22Rv1 (cell line): ENCODE measurements around the gene PLCXD3.

ENCODE experiments used
- H3K27ac ChIP-seq: fragments of 450-650 bp; 2 replicates; pipeline ENCODE4 v1.5.1; 2017
- ZFX ChIP-seq: fragments of 450-650 bp; IDR thresholded peaks from 2 replicates; pipeline ENCODE4 v1.6.1; 2017; ENCODE audit warnings: antibody characterized with exemption, borderline replicate concordance
- TF ChIP-seq, protein P1 (sequence below): fragments of 450-650 bp; IDR thresholded peaks from 2 replicates; pipeline ENCODE4 v1.5.1; 2017; ENCODE audit warnings: mild to moderate bottlenecking

Gene PLCXD3

DNA sequence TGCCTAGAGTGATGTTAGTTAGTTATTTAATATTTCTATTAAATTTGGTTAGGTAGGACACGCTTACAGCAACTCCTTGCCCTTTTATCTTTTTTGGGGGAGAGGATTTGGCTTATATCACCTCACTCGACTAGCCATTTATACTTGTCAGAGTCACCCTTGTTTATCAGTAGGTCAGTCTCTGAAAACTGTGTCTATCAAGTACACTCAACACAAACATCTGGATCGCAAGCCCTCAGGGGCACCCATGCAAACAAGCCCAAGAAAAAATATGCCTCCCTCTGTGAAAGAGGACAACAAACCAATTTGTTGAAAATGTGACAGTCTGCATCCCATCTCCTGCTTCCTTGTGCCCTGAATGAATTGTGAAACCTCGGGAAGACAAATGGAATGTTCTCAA lies 139.9 kb downstream of the PLCXD3 start:
- TF ChIP-seq, protein P1, sequence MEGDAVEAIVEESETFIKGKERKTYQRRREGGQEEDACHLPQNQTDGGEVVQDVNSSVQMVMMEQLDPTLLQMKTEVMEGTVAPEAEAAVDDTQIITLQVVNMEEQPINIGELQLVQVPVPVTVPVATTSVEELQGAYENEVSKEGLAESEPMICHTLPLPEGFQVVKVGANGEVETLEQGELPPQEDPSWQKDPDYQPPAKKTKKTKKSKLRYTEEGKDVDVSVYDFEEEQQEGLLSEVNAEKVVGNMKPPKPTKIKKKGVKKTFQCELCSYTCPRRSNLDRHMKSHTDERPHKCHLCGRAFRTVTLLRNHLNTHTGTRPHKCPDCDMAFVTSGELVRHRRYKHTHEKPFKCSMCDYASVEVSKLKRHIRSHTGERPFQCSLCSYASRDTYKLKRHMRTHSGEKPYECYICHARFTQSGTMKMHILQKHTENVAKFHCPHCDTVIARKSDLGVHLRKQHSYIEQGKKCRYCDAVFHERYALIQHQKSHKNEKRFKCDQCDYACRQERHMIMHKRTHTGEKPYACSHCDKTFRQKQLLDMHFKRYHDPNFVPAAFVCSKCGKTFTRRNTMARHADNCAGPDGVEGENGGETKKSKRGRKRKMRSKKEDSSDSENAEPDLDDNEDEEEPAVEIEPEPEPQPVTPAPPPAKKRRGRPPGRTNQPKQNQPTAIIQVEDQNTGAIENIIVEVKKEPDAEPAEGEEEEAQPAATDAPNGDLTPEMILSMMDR: no peak
- TF ChIP-seq ZFX: no peak
- no peak overlapping the region for H3K27ac ChIP-seq

DNA sequence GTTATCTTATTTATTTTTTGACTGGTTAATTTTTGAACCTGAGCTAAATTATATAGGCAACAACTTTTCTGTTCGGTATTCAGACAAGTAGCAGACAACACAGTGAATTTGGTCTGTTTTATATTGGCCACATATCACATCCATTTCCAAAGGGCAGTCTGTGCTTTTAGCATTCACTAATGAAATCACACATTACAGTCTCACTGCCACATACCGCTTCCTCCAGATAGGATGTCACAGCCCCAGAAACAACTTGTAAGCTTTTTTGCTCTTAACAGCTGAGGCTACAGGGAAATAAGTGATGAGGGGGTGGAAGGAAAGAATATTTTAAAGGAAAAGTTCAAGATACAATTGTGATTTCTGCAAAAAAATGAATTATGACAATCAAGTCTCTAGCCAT lies 140.6 kb downstream of the PLCXD3 start:
- H3K27ac ChIP-seq: no peak overlapping the region
- TF ChIP-seq, protein P1: no peak
- no peak for TF ChIP-seq ZFX

DNA sequence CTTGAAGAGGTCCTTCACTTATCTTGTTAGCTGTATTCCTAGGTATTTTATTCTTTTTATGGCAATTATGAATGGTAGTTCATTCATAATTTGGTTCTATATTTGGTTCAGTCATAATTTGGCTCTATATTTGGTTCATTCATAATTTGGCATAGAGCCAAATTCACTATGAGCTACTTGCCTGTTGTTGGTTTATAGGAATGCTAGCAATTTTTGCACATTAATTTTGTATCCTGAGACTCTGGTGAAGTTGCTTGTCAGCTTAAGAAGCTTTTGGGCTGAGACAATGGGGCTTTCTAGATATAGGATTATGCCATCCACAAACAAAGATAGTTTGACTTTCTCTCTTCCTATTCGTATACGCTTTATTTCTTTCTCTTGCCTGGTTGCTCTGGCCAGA lies 142.2 kb downstream of the PLCXD3 start:
- H3K27ac ChIP-seq: no peak overlapping the region
- TF ChIP-seq, protein P1: no peak

DNA sequence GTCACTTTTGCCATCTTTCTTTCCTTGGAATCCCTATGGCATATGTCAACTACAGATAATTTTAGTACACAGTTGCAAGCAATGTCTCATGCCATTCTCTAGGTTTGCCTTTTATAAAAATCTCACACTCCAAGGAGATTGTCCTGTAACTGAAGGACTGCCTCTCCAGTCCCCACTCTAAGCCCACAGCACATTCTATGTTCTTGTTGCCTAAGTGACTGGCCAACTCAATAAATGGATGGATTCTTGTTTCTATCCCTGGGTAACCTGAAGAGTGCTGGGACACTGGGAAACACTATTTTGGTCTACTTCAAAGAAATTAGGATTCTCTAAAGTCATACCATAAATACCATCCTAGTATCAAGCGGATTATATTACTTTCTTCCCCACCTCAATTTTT lies 145.0 kb downstream of the PLCXD3 start:
- TF ChIP-seq ZFX: no peak
- TF ChIP-seq, protein P1: no peak
- no peak overlapping the region for H3K27ac ChIP-seq

DNA sequence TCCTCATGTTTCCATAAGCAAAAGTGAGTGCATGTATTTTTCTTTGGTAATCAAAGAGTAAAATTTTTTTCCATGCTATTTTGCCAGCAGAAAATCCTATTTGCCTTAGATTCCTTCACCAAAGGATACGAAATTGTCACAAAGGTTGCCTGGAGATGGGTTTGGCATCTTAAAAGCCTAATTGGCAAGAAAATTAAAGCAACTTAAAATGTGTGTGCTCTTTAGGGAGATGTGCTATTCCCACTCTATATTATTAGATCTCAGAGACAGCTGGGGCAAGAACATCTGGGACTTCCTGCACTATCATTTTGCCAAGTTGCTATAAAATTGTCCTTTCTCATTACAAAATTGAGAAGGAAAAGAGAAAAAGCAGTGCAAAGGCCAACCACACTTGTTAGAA lies 146.1 kb downstream of the PLCXD3 start:
- no peak overlapping the region for H3K27ac ChIP-seq
- no peak for TF ChIP-seq ZFX
- TF ChIP-seq, protein P1: no peak

DNA sequence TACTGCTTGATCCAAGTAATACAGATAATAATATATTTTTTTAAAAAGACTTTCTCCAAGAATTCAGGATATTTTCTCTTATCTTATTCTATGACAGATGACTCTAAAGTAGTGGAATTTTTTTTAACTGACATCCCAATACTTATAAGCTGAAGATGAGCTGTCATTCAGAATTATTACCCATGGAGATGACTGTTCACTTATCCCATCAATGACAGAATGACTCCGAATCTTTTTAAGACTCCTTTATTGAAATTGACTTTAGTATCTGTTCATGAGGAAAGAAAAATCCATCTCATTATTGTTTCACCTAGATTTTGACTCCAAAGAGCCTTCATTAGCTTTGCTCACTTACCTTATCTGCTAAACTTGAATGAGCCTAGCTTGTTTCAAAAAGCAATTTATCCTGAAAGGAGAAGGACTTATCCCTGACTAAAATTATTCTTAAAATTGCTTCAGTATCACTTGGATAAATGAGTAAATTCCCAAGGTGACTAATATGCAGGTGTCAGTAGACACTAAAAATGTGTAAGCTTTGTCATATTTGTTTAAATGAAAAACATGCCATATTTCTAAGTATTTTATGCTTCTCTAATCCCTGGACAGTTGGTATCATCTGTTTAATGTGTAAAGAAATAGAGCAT lies 146.9 kb downstream of the PLCXD3 start:
- TF ChIP-seq, protein P1: no peak
- TF ChIP-seq ZFX: no peak
- H3K27ac ChIP-seq: no peak overlapping the region

DNA sequence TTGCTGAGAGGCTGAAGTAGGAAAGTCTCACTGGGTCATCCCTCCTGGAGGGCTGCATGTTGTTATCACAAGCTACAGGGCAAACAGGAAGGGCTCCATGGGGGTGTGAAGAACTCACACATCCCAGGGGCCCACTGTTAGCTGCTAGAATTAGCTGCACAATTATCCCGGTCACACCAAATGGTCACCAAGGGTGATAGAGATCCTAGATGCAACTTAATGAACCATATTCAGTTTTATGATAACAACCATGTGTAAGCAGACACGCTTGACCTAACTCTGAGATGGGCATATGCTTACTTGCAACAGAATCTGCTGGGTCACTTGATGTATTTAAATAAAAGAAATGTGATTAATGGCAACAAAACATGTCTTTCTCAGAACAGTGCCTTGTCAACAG lies 153.6 kb downstream of the PLCXD3 start:
- no peak for TF ChIP-seq ZFX
- TF ChIP-seq, protein P1: no peak
- H3K27ac ChIP-seq: no peak overlapping the region
